ENCODE data around the gene MXD3.
"Not testable (repeated sequence)": the region's sequence is repeated elsewhere in the genome, so short reads cannot be mapped to it uniquely, and the experiment has no call there.

Gene MXD3

GRCh38 chr5:177311723-177312648 is at the start of gene MXD3:
Gene MXD3, minus strand, starts transcription at chr5:177311898. Its CDS starts 68 bp downstream, at chr5:177311830.
- DNase-seq, result peak; percentile 98 to 99

- DNase-seq, result not testable (repeated sequence)
These were observed 49.0 kb upstream of the MXD3 start for GRCh38 chr5:177360740-177361139.

DNA sequence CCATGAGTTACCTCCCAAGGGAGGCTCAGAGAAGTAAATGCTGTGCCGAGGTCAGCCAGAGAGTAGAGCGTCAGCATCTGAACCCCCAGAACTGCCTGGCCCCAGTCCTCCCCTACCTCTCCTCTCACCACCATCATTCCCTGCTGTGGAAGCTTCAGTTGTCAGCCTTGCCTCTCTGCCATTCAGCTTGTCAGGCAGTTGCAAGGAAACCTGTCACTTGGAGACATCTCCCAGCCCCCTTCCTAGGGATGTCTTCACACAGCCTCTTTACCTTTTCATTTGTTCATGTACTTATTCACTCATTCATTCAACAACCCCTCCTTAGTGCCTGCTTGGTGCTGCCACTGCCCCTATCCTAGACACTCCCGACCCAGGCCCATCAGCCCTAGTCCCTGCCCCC is 48.2 kb upstream of the MXD3 start:
- DNase-seq, result no peak

GRCh38 chr5:177359451-177359851 is 47.8 kb upstream of the MXD3 start:
- no peak for DNase-seq

GRCh38 chr5:177358370-177358819 is 46.7 kb upstream of the MXD3 start:
- DNase-seq, result peak in 1 of 2 experiments; percentile 51

DNA sequence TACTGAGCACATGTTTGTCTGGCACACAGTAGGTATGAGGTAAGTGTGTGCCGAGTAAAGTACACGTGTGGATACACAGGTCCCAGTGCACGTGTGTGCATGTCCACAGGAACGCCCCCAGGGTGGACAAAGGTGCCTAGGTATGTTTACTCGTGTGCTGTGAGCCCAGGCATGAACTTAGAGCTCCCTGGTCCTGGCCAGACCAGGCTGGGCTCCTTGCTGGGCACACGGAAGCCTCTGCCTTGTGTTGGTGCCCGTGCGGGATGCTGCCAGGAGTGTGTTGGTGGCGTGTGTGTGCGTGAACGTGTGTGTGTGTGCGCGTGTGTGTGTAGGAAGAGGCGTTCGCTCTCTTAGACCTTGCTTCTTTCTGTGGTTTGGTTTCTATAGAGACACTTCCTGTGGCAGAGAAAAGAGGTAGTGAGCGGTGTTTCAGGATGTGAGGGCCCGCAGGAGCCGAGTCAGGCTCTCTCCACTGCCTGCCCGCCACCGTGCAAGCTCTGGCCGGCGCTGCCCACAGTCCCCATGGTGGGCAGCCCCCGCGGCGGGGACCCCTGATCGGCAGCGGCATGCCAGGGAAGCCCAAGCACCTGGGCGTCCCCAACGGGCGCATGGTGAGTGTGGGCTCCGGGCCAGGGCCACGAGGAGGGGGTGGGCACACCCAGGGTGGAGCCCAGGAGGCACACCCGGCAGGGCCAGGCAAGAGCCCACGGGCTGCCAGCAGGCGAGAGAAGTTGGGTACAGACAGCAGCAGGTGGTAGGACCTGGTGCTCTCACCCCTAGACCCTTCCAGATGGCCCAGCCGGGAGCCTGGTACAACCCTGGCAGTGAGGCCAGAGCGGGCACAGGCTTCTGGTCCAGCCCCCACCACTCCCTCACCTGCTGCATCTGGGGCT is 46.0 kb upstream of the MXD3 start, which contains the start of gene RGS14:
Gene RGS14, plus strand, starts transcription at position 466 of the 893 bp plus-strand sequence. Its CDS starts 101 bp downstream, at position 567.
- peak; percentile 68 to 77 for DNase-seq

DNA sequence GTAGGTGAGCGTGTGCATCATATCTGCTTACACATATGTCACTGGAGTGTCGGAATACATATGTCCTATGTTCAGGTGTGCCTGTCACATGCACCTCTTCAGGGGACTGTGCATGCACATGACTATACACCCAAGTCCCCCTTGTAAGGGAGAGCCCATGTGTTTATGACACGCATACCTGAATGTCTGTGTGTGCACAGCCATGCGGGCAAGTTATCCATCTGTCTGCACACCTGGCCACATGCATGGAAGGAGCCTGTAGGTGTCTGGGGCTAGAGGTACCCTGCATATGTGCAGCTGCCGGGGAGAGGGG is 45.4 kb upstream of the MXD3 start:
- DNase-seq, result no peak

- no peak for DNase-seq
These were observed 45.0 kb upstream of the MXD3 start for GRCh38 chr5:177356746-177357145.

GRCh38 chr5:177355868-177356168 is 44.1 kb upstream of the MXD3 start:
- no peak for DNase-seq

DNA sequence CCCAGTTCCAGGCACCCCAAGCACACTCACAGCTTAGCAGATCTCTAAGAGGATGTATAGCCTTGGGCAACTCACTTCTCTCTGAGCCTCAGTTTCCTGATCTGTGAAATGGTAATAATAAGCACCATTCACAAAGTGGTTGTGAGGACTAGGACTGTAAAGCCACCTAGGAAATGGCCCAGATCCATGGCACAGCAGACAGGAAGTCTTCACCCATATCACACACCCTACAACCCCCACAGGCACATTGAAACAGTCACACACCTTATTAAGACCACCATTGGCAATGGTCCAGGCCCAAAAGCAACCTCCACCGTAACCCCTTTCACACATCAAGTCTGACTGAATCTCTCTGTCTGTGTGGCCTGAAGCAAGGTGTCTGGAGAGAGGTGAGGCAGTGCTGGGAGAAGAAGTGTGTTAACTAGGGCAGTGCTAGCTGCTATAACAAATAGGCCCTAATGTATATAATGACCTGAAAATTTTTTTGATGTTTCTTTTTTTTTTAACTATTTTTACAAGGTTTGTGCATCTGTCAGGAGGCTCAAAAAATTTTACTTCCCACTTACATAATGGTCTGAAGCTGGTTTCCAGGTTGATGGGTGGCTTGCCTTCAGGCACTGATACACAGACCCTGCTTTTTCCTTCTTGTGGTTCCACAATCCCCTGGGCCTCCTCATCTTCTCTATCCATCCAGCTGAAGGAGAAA is 43.6 kb upstream of the MXD3 start:
- DNase-seq, result no peak

GRCh38 chr5:177354711-177355110 is 43.0 kb upstream of the MXD3 start:
- no peak for DNase-seq

GRCh38 chr5:177354256-177354655 is 42.6 kb upstream of the MXD3 start:
- DNase-seq, result no peak

- no peak for DNase-seq
These were observed 41.4 kb upstream of the MXD3 start for GRCh38 chr5:177353093-177353492.

DNA sequence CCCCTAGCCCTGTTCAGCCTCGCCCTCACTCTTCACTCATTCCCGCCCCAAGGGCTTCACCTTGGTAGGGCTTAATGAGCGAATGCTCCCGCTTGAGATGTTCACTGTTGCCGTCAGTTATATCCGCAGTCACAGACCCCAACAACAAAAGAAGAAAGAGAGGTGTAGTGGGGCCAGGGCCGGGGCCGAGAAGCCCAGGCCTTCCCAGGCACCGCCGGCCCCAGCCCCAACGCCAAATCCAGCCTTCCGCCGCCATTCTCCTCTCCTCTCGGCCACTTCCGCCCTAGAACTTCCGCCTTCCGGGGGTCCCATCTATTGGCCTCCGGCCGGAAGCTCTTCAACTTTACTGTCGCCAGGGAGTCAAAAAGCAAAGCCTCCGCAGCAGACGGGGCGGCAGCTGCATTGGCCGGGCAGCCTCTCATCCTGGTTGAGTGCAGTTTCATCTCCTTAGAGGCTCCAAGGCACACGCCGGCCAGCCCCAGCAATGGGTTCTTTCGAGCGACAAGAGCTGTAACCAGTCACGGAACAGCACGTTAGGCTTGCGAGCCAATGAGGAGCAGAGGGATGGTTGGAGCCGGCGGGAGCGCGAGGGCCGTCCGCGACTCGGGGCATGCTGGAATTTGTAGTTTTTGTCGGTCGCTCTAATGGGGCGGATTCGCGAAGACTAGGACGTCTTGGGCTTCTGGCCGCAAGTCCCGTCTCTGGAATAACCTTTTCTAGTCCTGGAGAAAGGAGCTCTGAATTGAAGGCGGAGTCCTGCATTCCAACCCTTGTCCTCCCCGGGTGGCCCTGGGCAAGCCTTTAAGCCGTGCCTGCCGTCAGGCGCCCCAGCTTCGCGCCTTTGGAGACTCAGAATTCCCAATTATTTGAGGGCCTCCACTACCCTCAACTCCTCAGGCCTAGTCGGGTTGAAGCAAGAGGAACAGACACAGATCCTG is 40.0 kb upstream of the MXD3 start, which contains the start of gene LMAN2:
Gene LMAN2, minus strand, starts transcription at position 277 of the 938 bp plus-strand sequence. Its CDS starts 21 bp downstream, at position 256.
- DNase-seq, result peak; percentile 94 to 95

DNA sequence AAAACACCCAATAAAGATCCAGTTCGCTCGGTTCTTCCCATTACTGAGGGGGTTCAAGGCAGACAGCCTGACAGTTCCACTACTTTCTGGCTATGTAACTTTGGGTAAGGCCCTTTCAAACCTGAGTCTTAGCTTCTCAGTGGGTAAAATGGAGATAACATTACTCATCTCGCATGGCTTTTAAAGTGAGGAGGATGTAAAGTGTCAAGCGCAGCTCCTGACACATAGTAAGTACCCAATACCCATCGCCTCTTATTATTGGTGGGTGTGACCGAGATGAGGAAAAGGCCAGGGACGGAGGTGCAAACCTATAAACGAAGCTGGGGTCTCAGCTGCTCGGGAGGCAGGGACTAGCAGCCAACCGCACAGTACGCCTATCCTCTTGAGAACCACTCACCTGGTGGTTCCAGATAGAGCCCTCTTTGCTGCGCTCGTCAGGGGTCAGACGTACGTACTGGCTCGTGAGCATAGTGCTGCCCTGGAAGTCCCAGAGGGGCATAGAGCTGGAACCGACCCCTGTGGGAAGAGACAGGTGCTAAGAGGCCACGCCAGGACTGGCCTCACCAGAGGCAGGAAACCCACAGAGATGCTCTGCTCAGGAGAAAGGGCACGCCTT is 39.2 kb upstream of the MXD3 start:
- no peak for DNase-seq

DNA sequence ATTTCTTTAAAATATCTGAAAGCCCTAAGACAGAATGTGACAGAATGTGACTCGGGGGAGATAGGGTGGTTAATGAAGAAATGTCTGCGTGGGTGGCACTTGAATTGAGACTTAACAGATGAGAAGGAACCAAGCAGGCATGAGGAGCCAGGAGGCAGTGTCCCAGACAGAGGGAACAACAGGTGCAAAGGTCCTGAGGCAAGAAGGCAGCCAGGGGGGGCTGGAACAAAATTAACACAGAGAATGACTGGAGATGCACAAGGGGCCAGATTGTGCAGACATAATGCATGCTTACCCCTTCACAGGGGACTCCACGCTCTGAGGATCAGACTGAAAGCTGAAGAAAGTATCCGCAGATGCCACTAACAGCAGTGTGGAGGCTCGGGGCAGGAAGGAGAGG is 38.1 kb upstream of the MXD3 start:
- no peak for DNase-seq

GRCh38 chr5:177349362-177349647 is 37.6 kb upstream of the MXD3 start:
- DNase-seq, result no peak

GRCh38 chr5:177347699-177348098 is 36.0 kb upstream of the MXD3 start:
- DNase-seq, result no peak

- no peak for DNase-seq
These were observed 35.1 kb upstream of the MXD3 start for GRCh38 chr5:177346820-177347219.

DNA sequence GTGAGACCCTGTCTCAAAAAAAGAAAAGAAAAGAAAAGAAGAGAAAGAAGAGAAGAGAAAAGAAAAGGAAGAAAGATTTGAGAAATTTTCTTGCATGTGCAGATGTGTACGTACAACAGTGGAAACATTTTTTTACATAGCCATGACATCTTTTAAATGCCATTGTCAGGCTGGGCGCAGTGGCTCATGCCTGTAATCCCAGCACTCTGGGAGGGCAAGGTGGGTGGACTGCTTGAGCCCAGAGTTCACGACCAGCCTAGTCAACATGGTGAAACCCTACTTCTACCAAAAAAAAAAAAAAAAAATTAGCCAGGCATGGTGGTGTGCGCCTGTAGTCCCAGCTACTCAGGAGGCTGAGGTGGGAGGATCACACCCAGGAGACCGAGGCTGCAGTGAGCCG is 33.2 kb upstream of the MXD3 start:
- DNase-seq, result no peak

DNA sequence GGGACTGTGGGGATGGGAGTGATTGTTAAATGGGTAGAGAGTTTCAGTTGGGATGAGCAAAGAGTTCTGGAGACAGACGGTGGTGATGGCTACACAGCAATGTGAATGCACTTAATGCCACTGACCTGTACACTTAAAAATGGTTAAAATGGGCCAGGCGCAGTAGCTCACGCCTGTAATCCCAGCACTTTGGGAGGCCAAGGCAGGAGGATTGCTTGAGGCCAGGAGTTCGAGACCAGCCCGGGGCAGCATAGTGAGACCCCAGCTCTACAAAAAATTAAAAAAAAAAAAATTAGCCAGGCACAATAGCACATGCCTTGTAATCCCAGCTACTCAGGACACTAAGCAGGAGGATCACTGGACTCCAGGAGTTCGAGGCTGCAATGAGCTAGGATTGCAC is 32.1 kb upstream of the MXD3 start:
- no peak for DNase-seq

DNA sequence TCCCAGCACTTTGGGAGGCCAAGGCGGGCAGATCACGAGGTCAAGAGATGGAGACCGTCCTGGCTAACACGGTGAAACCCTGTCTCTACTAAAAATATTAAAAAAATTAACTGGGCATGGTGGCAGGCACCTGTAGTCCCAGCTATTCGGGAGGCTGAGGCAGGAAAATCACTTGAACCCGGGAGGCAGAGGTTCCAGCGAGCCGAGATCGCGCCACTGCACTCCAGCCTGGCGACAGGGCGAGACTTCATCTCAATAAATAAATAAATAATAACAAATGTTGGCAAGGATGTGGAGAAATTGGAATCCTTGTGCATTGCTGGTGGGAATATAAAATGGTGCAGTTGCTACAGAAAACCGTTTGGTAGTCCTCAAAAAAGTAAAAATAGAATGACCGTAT is 31.3 kb upstream of the MXD3 start:
- DNase-seq, result not testable (repeated sequence)

Data from activated T-cell treated with anti-CD3 and anti-CD28 coated beads, Interleukin-2, amount 50 U/mL, for 48 hours (primary cell).